ELF-1 (cell line): ENCODE measurements around the gene PTPN21.
A peak's percentile ranks its signal among the peaks of the same experiment; 100 is the strongest.
"Not testable (repeated sequence)": the region's sequence is repeated elsewhere in the genome, so short reads cannot be mapped to it uniquely, and the experiment has no call there.

Experiments
- DNase-seq: peaks from one replicate; pipeline ENCODE4 v3.0.0-alpha.2; 2016; ENCODE audit warnings: low read depth, low spot score

Gene PTPN21

GRCh38 chr14:88551980-88552431, 2.8 kb downstream of the PTPN21 start:
- DNase-seq, result peak; percentile 65

- peak; percentile 88 for DNase-seq
These were observed 3.5 kb downstream of the PTPN21 start for GRCh38 chr14:88551094-88551870.

GRCh38 chr14:88550078-88550477, 4.7 kb downstream of the PTPN21 start:
- no peak for DNase-seq

GRCh38 chr14:88547386-88547780, 7.4 kb downstream of the PTPN21 start:
- no peak for DNase-seq

- no peak for DNase-seq
These were observed 8.0 kb downstream of the PTPN21 start for GRCh38 chr14:88546621-88547385.

GRCh38 chr14:88545256-88545655, 9.6 kb downstream of the PTPN21 start:
- DNase-seq, result no peak

- DNase-seq, result no peak
These were observed 11.7 kb downstream of the PTPN21 start for GRCh38 chr14:88542857-88543795.

- DNase-seq, result no peak
These were observed 13.5 kb downstream of the PTPN21 start for GRCh38 chr14:88541324-88541723.

GRCh38 chr14:88535813-88536212, 19.0 kb downstream of the PTPN21 start:
- DNase-seq, result no peak

GRCh38 chr14:88535149-88535548, 19.7 kb downstream of the PTPN21 start:
- peak; percentile 13 for DNase-seq

- no peak for DNase-seq
These were observed 21.7 kb downstream of the PTPN21 start for GRCh38 chr14:88533064-88533602.

- DNase-seq, result not testable (repeated sequence)
These were observed 24.9 kb downstream of the PTPN21 start for GRCh38 chr14:88529889-88530288.

GRCh38 chr14:88522393-88522792, 32.4 kb downstream of the PTPN21 start:
- DNase-seq, result no peak

- DNase-seq, result no peak
These were observed 33.0 kb downstream of the PTPN21 start for GRCh38 chr14:88521818-88522217.

- DNase-seq, result no peak
These were observed 34.9 kb downstream of the PTPN21 start for GRCh38 chr14:88519907-88520306.

GRCh38 chr14:88518592-88519512, 36.0 kb downstream of the PTPN21 start:
- no peak for DNase-seq

GRCh38 chr14:88516861-88517357, 37.9 kb downstream of the PTPN21 start:
- no peak for DNase-seq

GRCh38 chr14:88515499-88516221, 39.1 kb downstream of the PTPN21 start:
- no peak for DNase-seq

GRCh38 chr14:88507208-88507607, 47.6 kb downstream of the PTPN21 start:
- no peak for DNase-seq

GRCh38 chr14:88505621-88506020, 49.2 kb downstream of the PTPN21 start:
- DNase-seq, result no peak
